ENCODE data around the gene SHROOM1.
"Not testable (repeated sequence)": the region's sequence is repeated elsewhere in the genome, so short reads cannot be mapped to it uniquely, and the experiment has no call there.

SHROOM1 gene

GRCh38 chr5:132830436-132831094 lies at the start of gene SHROOM1:
TSS of gene SHROOM1 (minus strand) at chr5:132830647. CDS start at chr5:132826140, 4,507 bp downstream.
- DNase-seq (ENCODE audit: low read depth): peak; percentile 84

GRCh38 chr5:132877938-132878337 lies 47.5 kb upstream of the SHROOM1 start:
- peak; percentile 34 for DNase-seq (ENCODE audit: low read depth)

- no peak for DNase-seq (ENCODE audit: low read depth)
Measured at GRCh38 chr5:132877466-132877865, 47.0 kb upstream of the SHROOM1 start.

- DNase-seq (ENCODE audit: low read depth): peak; percentile 32
Measured at GRCh38 chr5:132876020-132876759, 45.7 kb upstream of the SHROOM1 start.

GRCh38 chr5:132873930-132874271 lies 43.5 kb upstream of the SHROOM1 start:
- DNase-seq (ENCODE audit: low read depth): no peak

- no peak for DNase-seq (ENCODE audit: low read depth)
Measured at GRCh38 chr5:132873119-132873929, 42.9 kb upstream of the SHROOM1 start, which contains the start of gene LEAP2. TSS of gene LEAP2 (plus strand) at chr5:132873668. CDS start at chr5:132873695, 27 bp downstream.

GRCh38 chr5:132872788-132873118 lies 42.3 kb upstream of the SHROOM1 start:
- DNase-seq (ENCODE audit: low read depth): no peak

- no peak for DNase-seq (ENCODE audit: low read depth)
Measured at GRCh38 chr5:132871459-132872284, 41.2 kb upstream of the SHROOM1 start.

GRCh38 chr5:132870801-132871200 lies 40.4 kb upstream of the SHROOM1 start:
- DNase-seq (ENCODE audit: low read depth): no peak

- no peak for DNase-seq (ENCODE audit: low read depth)
Measured at GRCh38 chr5:132868754-132869153, 38.3 kb upstream of the SHROOM1 start.

- DNase-seq (ENCODE audit: low read depth): no peak
Measured at GRCh38 chr5:132867046-132867451, 36.6 kb upstream of the SHROOM1 start.

- peak; percentile 100 for DNase-seq (ENCODE audit: low read depth)
Measured at GRCh38 chr5:132866342-132867045, 36.0 kb upstream of the SHROOM1 start, which contains the start of the genes GDF9 and UQCRQ. TSS of gene GDF9 (minus strand) at chr5:132866469. CDS start at chr5:132864533, 1,936 bp downstream. TSS of gene UQCRQ (plus strand) at chr5:132866642. CDS start at chr5:132866882, 240 bp downstream.

GRCh38 chr5:132865668-132866341 lies 35.4 kb upstream of the SHROOM1 start:
- DNase-seq (ENCODE audit: low read depth): no peak

GRCh38 chr5:132860742-132861141 lies 30.3 kb upstream of the SHROOM1 start:
- no peak for DNase-seq (ENCODE audit: low read depth)

GRCh38 chr5:132859889-132860437 lies 29.5 kb upstream of the SHROOM1 start:
- DNase-seq (ENCODE audit: low read depth): peak; percentile 58

GRCh38 chr5:132856011-132856410 lies 25.6 kb upstream of the SHROOM1 start:
- DNase-seq (ENCODE audit: low read depth): no peak

GRCh38 chr5:132854992-132855391 lies 24.5 kb upstream of the SHROOM1 start:
- not testable (repeated sequence) for DNase-seq (ENCODE audit: low read depth)

GRCh38 chr5:132854301-132854700 lies 23.9 kb upstream of the SHROOM1 start:
- DNase-seq (ENCODE audit: low read depth): peak; percentile 35

GRCh38 chr5:132853790-132854189 lies 23.3 kb upstream of the SHROOM1 start:
- DNase-seq (ENCODE audit: low read depth): no peak

GRCh38 chr5:132853323-132853722 lies 22.9 kb upstream of the SHROOM1 start:
- DNase-seq (ENCODE audit: low read depth): no peak
